AG08395 (cell line): ENCODE results near the gene BLTP1.

Experiments used
- DNase-seq: peaks from one replicate; pipeline ENCODE4 v3.0.0; 2012; ENCODE audit warnings: mixed read lengths, low spot score

The BLTP1 gene

GRCh38 chr4:122172266-122172665 lies 20.1 kb downstream of the BLTP1 start:
- no peak for DNase-seq

DNA sequence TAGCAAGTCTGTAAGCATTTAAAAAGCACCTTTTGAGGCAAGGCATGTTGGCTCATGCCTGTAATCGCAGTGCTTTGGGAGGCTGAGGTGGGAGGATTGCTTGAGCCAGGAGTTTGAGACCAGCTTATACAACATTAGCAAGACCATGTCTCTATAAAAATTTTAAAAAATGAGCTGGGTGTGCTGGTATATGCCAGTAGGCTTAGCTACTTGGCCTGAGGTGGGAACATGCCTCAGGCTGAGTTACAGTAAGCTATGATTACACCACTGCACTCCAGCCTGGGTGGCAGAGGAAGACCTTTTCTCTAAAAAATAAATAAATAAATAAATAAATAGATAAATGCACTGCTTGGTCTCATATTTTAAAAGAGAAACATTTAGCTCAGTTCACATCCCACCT lies 26.8 kb downstream of the BLTP1 start:
- DNase-seq = no peak

DNA sequence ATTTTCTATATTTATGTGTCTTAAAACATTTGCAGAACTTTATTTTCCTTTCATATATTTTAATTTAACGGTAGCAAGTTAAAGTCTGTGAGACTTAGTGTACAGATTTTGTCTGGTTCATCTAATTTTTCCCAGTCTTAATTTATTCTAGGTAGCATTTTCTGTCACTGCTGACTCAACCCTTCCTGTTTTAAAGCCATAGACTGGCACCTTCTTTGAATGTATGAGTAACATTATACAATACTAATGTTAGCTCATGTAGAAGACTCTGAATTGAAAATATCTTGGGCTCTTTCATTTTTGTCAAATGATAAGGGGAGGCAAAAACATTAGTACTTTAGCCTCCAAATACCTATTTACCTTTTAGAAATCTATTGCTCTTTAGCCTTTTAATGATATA lies 43.6 kb downstream of the BLTP1 start:
- DNase-seq = no peak
